OCI-LY1 (cell line): ENCODE data around the gene DUSP6.

ENCODE experiments used
- EZH2 ChIP-seq: fragments of 200-600 bp; sonication (generic), shearing (Covaris generic); IDR thresholded peaks from 2 replicates; pipeline ENCODE4 v1.8.0; 2017; ENCODE audit warnings: borderline replicate concordance, mixed run types, mild to moderate bottlenecking, antibody characterized with exemption, low read length, moderate library complexity, mixed read lengths
- TF ChIP-seq, protein P1 (sequence below): fragments of 200-600 bp; sonication (generic), shearing (Covaris generic); IDR thresholded peaks from 2 replicates; pipeline ENCODE4 v1.5.1; 2017; ENCODE audit warnings: mild to moderate bottlenecking, antibody characterized with exemption, low read length, moderate library complexity, mixed read lengths

DNA sequence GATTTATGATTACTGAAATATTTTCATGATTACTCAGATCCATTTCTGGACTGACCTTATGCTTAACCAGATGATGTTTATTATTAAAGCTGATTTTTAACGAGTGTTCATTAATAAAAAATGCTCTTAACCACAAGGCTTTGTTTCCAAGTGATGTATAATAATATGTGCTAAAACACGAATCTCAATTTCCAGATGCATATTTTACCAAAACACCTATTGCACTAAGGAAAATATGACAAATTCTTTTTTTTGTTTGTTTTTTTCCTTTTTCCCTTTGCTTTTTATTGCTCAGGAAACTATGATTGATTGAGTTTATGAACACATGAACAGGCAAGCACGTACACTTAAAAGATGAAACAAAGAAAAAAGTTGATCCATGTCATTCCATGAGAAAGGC is 16.9 kb upstream of the DUSP6 start:
- TF ChIP-seq, protein P1, sequence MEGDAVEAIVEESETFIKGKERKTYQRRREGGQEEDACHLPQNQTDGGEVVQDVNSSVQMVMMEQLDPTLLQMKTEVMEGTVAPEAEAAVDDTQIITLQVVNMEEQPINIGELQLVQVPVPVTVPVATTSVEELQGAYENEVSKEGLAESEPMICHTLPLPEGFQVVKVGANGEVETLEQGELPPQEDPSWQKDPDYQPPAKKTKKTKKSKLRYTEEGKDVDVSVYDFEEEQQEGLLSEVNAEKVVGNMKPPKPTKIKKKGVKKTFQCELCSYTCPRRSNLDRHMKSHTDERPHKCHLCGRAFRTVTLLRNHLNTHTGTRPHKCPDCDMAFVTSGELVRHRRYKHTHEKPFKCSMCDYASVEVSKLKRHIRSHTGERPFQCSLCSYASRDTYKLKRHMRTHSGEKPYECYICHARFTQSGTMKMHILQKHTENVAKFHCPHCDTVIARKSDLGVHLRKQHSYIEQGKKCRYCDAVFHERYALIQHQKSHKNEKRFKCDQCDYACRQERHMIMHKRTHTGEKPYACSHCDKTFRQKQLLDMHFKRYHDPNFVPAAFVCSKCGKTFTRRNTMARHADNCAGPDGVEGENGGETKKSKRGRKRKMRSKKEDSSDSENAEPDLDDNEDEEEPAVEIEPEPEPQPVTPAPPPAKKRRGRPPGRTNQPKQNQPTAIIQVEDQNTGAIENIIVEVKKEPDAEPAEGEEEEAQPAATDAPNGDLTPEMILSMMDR = no peak
- TF ChIP-seq EZH2 = no peak
